Fibroblast of pulmonary artery (primary cell): Measurements from ENCODE around the gene PLLP.

ENCODE experiments used
- DNase-seq: peaks from one replicate; pipeline ENCODE4 v3.0.0-alpha.2; 2010; ENCODE audit warnings: low read depth
- H3K4me3 ChIP-seq: replicated peaks from 2 replicates; pipeline ENCODE4 v1.5.1; 2011; ENCODE audit warnings: low read depth, mild to moderate bottlenecking, control low read depth, low read length, moderate library complexity
- CTCF ChIP-seq: IDR thresholded peaks from 2 replicates; pipeline ENCODE4 v1.5.1; 2011; ENCODE audit warnings: mild to moderate bottlenecking, control low read depth, low read length, inconsistent platforms; ENCODE audit errors: missing control alignments

Gene PLLP

GRCh38 chr16:57255686-57256415 is 28.6 kb downstream of the PLLP start:
- no peak for DNase-seq
- TF ChIP-seq CTCF: no peak
- H3K4me3 ChIP-seq: no peak overlapping the region

- no peak overlapping the region for H3K4me3 ChIP-seq
- TF ChIP-seq CTCF: no peak
- DNase-seq: peak; percentile 22
Observed at GRCh38 chr16:57253466-57253865, 31.0 kb downstream of the PLLP start.

- H3K4me3 ChIP-seq: no peak overlapping the region
- no peak for TF ChIP-seq CTCF
- no peak for DNase-seq
Observed at GRCh38 chr16:57252148-57252721, 32.2 kb downstream of the PLLP start.

- DNase-seq: no peak
- H3K4me3 ChIP-seq: no peak overlapping the region
Observed at GRCh38 chr16:57251352-57251751, 33.1 kb downstream of the PLLP start.

GRCh38 chr16:57245472-57246113 is 38.9 kb downstream of the PLLP start:
- TF ChIP-seq CTCF: no peak
- H3K4me3 ChIP-seq: peak overlapping the region; percentile 73
- DNase-seq: peak; percentile 14

More at GRCh38 chr16:57251352-57251751, 33.1 kb downstream of the PLLP start:
- no peak for TF ChIP-seq CTCF

GRCh38 chr16:57244767-57245471 is 39.6 kb downstream of the PLLP start, which contains the start of gene ARL2BP:
ARL2BP (plus strand) TSS chr16:57245259; CDS start chr16:57245368, 109 bp downstream.
- H3K4me3 ChIP-seq: peak within 1 kb of the TSS; percentile 73
- no peak for TF ChIP-seq CTCF
- DNase-seq: peak; percentile 97
